KBM-7 (cell line): Measurements from ENCODE around the gene SHQ1.

Experiments
- DNase-seq: peaks from one replicate; pipeline ENCODE4 v3.0.0-alpha.2; 2015
- in situ Hi-C: fragments of 300-500 bp; cut with MboI; formaldehyde crosslinking; loops from 2 replicates; pipeline ENCODE4 v1.14.3; 2020; ENCODE audit warnings: low sequenced_read_pairs, low pct_unique_long_range_greater_than_20kb, mixed read lengths

The SHQ1 gene

DNA sequence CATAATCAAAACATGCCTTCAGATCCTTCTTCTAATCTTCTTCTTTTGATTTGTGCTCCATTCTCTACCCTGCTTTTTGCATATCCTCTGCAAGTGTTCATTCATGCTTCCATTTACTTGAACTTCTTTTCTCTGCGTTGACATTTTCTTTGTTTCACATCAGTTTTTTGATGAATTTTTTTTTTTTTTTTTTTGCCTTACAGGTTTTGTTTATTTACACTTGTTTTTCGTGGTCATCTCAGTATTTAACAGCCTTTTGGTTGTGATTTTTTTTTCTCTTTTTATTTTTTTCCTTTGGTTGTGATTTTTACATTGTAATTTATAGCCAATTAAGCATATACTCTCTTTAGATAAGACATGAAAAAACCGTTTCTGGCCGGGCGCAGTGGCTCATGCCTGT, 11.8 kb upstream of the SHQ1 start:
- in situ Hi-C loops, result no loop called here
- no peak for DNase-seq

DNA sequence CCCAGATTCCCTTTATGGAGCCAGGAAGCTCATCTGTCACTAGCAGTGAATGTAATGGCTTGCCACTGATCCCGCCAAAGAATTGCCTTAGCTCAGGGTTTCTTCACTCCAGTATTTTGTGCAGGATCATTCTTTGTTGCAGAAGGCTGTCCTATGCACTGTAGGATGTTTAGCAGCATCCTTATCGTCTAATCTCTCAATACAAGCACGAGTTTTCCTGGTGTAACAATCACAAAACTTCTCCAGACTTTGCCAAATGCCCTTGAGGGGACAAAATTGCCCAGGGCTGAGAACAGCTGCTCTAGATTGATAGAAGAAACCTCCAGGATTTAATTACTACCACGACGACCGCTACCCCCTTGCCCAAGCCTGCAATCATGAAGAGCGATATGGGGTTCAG, 6.8 kb upstream of the SHQ1 start:
- in situ Hi-C loops, result no loop called here
- no peak for DNase-seq

DNA sequence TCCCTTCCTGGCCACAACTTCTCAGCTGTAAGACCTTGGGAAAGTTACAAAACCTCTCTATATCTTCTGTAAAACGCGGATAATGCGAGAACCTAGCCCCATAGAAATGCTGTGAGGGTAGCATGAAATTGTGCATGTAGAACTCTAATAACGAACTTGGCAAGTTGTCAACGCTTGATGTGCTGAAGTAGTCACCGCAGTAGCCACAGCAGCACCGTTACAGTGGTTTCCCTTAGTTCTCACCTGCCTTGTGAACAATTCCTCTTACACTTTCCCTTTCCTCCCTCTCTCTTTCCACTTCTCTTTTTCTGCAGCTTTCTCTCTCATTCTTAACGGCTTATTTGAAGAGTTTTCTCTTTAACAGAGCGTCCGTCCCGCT, 447 bp upstream of the SHQ1 start:
- DNase-seq, result no peak
- in situ Hi-C loops, result no loop called here

DNA sequence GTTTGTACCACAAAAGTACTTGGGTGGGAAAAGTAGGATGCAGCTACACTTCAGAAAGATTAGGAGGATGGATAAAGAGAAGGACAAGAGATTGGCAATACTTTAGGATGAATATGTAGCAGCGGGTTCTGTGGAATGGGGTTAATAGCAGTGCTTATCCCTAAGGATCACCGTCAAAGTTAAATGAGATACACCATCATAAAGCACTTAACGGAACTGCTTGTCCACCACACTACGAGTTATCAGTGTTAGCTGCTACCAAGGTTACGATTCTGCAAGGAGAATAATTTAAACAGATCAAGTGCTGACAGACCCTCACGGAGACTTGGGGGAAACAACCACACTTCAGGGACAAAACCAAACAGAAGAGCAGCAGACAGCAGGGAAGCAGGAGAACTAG, 963 bp downstream of the SHQ1 start:
- in situ Hi-C loops, result no loop called here
- DNase-seq, result peak; percentile 15

DNA sequence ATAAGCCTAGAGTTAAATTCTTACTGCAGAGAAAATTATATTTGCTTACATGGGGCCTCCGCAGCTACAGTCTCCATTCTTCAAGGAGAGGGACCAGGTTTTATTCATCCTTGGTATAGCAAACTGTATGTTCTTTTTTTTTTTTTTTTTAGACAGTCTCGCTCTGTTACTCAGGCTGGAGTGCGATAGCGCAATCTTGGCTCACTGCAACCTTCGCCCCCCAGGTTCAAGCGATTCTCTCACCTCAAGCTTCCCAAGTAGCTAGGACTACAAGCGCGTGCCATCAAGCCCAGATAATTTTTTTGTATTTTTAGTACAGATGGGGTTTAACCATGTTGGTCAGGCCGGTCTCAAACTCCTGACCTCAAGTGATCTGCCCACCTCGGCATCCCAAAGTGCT, 2.1 kb downstream of the SHQ1 start:
- in situ Hi-C loops, result no loop called here

DNA sequence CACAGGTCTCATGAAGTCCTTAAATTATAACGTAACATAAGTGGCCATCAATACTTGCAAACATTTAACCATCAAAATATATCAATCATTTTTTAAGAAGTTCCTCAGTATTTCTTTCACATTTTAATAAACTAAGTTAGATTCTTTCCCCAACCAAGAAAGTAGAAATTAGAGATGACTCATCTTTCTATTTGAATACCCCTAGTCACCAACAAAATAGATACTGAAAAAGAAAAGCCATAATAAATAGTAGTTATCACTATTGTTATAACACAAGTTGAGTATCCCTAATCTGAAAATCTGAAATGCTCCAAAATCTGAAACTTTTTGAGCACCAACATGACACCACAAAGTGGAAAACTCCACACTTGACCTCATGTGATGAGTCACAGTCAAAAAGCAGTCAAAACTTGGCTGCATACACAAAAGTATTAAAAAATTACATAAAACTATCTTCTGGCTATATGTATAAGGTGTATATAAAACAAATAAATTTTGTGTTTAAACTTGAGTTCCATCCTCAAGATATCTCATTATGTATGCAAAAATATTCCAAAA, 3.7 kb downstream of the SHQ1 start:
- in situ Hi-C loops, result no loop called here
- no peak for DNase-seq

More for the DNA sequence above, 2.1 kb downstream of the SHQ1 start:
- DNase-seq, result no peak

DNA sequence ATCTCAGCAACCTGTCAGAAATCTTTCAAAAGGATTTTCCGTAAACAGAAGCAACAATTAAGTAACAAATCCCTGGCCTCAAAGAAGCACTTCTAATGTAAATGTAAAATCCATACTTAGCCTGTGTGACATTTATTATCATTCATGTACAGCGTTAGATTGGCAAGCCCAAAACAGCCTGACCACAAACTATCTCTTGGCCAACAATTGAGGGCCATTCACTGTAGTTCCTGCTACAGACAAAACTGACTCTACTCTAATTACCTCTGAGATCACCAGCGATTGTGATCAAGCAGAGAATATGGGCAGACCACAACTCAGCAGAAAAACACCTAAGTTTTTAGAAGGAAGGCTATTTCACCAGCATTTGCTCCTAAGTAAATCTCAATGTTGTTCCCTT, 9.2 kb downstream of the SHQ1 start:
- in situ Hi-C loops, result no loop called here
- DNase-seq, result peak; percentile 49

DNA sequence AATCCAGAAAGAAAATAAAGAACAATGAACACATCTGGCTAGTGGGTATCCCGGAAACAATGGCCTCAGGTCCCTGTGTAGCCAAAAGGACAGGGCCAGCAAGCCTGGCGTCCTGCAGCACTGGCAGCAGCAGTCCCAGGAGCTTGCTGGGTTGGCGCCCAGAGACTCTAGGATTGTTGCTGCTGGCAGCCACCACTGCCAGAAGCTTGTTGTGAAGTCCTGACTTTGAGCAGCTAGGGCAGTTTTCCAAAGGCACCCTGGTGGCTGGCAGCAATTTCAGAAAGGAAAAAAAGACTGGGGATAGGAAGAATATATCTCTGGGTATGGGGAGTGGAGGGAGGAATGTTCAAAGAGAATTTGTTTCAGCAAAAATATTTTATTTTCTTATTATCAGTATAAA, 11.3 kb downstream of the SHQ1 start:
- DNase-seq, result no peak
- in situ Hi-C loops, result no loop called here

DNA sequence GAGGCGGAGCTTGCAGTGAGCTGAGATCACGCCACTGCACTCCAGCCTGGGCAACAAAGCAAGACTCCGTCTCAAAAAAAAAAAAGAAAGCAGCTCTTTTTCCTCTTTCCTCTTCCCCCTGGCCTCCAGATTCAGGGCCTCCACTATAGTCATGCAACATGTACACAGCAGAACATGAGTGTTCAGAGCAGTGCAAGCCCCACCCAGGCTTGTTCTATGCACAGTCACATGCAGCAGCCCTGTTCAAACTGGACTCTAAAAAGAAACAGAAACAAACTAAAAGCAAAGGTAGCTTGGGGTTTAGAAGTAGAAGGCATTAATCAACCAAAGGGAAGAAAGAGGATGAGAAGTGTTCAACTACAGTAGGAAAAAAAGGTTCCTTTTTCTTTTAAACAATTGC, 11.8 kb downstream of the SHQ1 start:
- no peak for DNase-seq
- in situ Hi-C loops, result no loop called here

DNA sequence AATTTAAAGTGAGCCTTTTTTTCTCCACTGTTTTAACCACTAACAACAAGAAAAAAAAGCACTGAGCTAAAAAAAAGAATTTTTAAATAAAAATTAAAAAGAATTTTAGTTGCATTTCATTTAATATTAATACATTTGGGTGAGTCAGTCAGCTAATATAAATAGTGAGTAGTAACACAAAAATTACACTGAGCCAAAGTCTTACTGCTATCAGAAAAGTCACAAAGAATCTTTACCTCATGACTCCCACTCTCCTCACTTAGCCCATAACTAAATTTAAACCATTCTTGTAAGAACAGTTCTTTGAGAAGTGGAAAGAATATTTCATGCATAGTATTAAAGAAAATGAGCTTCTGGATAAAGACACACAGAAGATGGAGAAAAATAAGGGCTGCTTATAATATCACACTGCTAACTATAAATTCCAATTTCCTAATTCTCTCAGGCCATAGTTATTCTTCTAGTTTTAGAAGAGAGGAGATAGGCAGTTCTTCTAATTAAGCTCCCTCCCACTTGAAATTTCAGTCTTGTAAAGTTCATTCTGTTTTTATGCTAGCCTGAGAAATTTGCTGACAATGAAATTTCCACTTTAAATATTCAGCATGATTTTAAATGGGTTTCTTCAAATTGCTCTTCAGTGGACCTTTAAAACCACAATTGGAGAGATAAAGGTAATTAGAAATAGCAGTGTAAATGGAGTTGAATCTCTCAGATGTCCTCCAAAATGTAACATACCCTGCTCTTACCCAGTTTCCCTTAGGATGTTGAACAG, 17.6 kb downstream of the SHQ1 start:
- no peak for DNase-seq
- in situ Hi-C loops, result no loop called here

DNA sequence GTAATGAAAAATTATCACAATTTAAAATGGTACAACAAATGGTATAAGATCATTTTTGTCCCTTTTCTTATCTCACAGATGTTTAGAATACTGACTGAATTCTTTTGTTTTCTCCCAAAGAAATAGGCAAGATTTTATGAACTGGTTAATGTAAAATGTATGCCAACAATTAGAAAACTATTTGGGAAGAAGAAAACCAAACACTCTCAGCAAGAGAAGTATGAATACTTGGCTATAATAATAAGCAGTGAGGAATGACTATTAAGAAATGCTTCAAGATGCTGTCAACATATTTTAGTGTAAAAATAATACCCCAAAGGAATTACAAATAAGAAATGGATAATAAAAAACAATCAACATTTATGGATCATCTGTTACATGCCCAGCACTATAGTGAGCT, 18.5 kb downstream of the SHQ1 start:
- in situ Hi-C loops, result no loop called here
- DNase-seq, result no peak

DNA sequence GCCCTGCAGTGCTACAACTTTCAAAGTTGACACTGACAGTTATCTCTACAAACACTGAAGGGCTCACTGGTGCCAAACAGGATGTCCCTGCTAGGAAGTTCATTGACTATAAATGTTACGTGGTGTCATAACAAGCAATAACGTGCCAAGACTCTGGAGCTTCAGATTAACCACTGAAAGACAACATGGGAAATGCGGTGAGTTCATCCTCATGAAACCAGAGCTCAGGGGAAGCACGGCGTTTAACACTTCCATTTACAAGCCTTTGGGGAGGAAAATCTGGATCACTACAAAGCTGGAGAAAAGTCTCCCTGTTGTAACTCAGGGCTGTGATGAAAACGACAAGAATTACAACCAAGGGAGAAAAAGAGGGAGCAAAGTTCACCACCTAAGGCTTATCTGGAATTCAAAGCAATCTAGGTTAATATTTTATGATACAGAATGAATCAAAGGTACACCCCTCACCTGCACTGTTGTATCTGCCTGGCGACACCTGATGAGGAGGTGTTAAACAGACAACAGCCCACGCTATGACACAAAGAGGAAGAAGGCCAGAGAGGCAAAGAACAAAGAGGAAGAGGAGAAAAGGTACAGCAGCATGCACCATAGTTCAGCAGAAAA, 27.0 kb downstream of the SHQ1 start:
- in situ Hi-C loops, result loop anchor here (25.0 kb wide), 2 partner anchors 934 to 1109 kb away; no protein-coding TSS in a partner anchor

DNA sequence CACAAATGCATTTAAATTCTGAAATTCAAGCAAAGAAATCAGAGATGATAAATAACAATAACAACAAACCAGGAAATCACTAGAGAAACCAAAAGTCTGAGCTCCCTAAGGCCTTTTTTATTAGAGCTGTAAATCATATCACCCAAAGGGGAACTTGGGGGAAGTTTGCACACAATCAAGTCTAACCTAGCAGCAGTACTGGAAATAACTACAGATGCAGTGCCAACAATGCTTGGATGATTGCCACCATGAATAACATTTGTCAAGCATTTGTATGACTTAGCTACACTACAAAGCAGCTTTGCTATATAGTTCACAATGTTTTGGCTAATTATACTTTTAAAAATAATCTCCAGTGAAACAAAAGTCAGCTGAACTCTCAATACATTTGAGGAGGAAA, 27.8 kb downstream of the SHQ1 start:
- DNase-seq, result peak; percentile 52
- in situ Hi-C loops, result loop anchor here (25.0 kb wide), 2 partner anchors 933 to 1108 kb away; no protein-coding TSS in a partner anchor

More for the DNA sequence above, 27.0 kb downstream of the SHQ1 start:
- DNase-seq, result peak; percentile 76

DNA sequence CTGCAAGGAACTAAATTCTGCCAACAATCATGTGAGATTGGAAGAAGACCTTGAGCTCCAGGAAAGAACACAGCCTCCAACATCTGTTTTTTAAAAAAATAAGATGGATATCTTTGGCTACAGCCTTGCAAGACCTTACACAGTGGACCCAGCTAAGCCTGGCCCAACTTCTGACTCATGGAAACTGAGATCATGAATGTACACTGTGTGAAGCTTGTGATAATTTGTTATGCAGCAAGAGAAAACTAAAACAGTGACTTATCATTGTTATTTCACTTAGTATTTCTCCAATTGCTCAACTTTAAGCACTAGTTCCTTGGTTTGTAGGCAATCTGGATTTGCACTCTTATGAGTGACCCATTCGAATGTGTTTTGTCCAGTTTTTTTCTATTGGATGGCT, 29.3 kb downstream of the SHQ1 start:
- in situ Hi-C loops, result loop anchor here (25.0 kb wide), 2 partner anchors 932 to 1107 kb away; no protein-coding TSS in a partner anchor
- DNase-seq, result no peak

DNA sequence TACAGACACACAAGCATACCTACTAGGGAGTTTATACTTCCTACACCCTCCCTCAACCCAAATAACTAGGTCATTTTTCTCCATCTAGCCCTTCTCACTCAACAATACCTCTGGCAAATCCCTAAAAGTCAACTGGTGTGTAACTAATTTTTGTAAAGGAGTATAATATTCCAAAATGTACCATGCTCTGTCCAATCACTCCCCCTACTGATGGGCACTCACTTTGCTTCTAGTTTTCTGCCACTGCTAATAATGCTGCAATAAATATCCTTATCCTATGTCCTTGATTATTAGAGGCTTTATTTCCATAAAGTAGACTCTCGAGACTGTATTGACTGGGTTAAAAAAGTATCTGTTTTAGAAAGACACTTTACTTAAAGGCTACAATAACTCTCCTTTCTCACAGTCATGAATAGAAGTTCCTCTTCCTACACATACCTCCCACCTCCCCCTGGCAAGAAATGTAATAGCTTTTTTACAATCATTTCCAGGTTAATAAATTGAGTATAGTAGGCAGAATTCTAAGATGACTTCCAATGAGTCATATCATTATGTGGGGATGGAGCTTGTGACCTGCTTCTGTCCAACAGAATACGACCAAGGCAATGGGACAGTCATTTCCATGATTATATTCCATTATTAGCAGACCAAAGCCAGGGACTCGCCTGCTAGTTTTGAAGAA, 30.0 kb downstream of the SHQ1 start:
- DNase-seq, result peak; percentile 21
- in situ Hi-C loops, result loop anchor here (25.0 kb wide), 2 partner anchors 931 to 1106 kb away; no protein-coding TSS in a partner anchor

DNA sequence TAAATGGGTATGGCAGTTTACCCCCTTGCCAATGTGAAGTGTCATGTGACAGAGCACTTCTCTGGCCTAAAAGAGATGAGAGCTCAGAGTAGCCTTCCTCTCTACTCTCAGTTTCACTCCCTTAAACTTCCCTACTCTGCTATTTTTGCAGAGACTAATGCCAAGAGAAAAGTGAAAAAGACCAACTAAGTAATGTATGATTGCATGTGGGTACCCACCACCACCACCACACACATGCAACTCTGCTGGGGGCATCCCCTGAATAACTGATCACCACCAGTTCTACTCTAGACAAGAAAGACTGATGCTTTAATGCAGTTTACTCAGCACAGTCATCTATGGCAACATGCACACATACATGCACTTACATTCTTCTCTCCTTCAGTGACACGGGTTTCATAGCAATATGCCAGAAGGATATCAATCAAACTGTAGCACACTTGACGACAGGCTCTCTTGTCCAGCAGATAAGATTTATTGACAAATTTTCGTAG, 31.3 kb downstream of the SHQ1 start:
- DNase-seq, result no peak
- in situ Hi-C loops, result loop anchor here (25.0 kb wide), 2 partner anchors 930 to 1105 kb away; no protein-coding TSS in a partner anchor

DNA sequence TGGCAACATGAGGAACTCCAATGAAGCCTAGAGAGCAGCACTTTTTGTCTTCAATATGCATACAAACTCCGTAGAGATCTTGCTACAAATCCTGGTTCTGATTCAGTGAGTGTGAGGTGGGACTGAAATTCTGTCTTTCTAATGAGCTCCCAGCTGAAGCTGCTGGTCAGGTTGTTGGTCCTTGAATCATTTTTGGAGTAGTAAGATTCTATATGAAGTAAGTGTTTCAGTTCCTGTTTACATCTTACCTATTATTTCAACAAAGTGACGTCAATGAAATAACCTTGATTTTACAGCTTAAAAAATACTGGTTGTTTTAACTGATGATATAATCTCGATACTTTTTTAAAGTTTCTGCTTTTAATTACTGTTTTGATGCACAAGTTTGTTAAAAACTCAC, 33.9 kb downstream of the SHQ1 start:
- no peak for DNase-seq
- in situ Hi-C loops, result loop anchor here (25.0 kb wide), 2 partner anchors 927 to 1102 kb away; no protein-coding TSS in a partner anchor

DNA sequence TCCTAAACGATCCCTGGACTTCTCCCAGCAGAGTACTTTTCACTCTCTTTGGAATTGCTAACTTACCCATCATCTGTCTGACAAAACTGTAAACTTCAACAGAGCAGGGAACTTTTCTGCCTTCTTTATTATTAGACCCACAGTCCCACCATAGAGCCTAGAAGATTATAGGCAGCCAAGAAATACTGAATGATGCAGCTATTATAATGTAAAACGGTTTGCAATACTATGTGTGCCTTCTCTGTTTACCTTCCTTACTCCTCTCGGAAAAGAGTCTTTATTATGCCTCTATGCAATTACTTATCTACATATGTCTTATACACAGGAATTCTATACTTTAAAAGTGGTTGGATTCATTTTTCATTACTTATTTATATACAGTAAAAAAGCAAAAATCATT, 36.0 kb downstream of the SHQ1 start:
- in situ Hi-C loops, result loop anchor here (25.0 kb wide), 2 partner anchors 925 to 1100 kb away; no protein-coding TSS in a partner anchor
- DNase-seq, result no peak

DNA sequence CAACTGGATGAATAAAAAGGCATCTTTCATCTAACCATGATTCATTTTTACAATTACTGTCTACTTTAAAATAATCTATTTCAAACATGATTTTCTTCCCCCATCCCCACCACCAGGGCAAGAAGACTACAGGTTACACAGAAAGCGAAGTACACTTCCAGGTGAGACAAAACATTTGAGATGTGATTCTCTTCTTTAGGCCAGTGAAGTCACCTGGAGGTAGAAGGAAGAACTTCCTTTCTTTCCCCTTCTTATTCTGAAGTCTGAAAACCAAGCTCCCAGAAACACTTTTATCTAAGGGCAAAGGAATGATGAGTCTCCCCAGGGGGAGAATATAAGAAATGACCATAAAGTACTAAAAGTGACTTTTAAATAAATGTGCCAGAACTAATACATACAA, 36.7 kb downstream of the SHQ1 start:
- DNase-seq, result no peak
- in situ Hi-C loops, result loop anchor here (25.0 kb wide), 2 partner anchors 924 to 1099 kb away; no protein-coding TSS in a partner anchor
